B cell (primary cell): ENCODE measurements around the gene RSU1. TPM values are rescaled to one million over a fixed set of nuclear protein-coding genes. Genes with fewer than 3 reads are reported as not detected.

Source experiments
- ATAC-seq: fragments of 200-7000 bp; cut with Tn5 transposase; one replicate; pipeline ENCODE4 v1.10.0; 2021; ENCODE audit warnings: low read depth, mild to moderate bottlenecking, moderate number of reproducible peaks, moderate library complexity
- CTCF ChIA-PET: fragments of 350-600 bp; sonication (Branson Sonifier 250); formaldehyde crosslinking; loops from one replicate; lab custom pipeline; 2021; ENCODE audit warnings: antibody characterized with exemption, inconsistent platforms; lab: Charles Lee
- POLR2A ChIA-PET: fragments of 350-600 bp; sonication (Branson Sonifier 250); formaldehyde crosslinking; loops from one replicate; lab custom pipeline; 2021; ENCODE audit warnings: antibody characterized with exemption; lab: Charles Lee
- DNase-seq: peaks from one replicate; pipeline ENCODE4 v3.0.0; 2013
- H2AFZ ChIP-seq: 2 replicates; pipeline ENCODE4 v1.6.1; 2012; ENCODE audit warnings: mild to moderate bottlenecking, low read depth, low read length; ENCODE audit not compliant: insufficient read depth, poor library complexity, severe bottlenecking
- H3K27ac ChIP-seq, 2 donors: 1 replicate in 1 of 2; 2 replicates in 1 of 2; pipeline ENCODE4 v1.5.1; 2012 to 2013; ENCODE audit warnings: low read length in 2 of 2, mild to moderate bottlenecking in 2 of 2, moderate library complexity in 1 of 2
- H3K27me3 ChIP-seq, 4 experiments: fragments of 200-600 bp in 1 of 4; sonication (generic) in 1 of 4; replicated peaks in 1 of 4; 1 replicate in 2 of 4; 2 replicates in 2 of 4; pipeline versions ENCODE4 v1.6.1 to v1.7.0; 2013 to 2016; ENCODE audit warnings: low read length in 3 of 4, mild to moderate bottlenecking in 2 of 4, mixed read lengths in 1 of 4, moderate library complexity in 1 of 4; ENCODE audit not compliant: insufficient read depth in 4 of 4, control insufficient read depth in 3 of 4; ENCODE audit errors: control extremely low read depth in 1 of 4
- H3K36me3 ChIP-seq, 2 experiments: replicated peaks in 1 of 2; 1 replicate in 1 of 2; 2 replicates in 1 of 2; pipeline versions ENCODE4 v1.6.1 to v1.7.1; 2013; ENCODE audit warnings: low read length in 1 of 2; ENCODE audit not compliant: insufficient read depth in 2 of 2, control insufficient read depth in 1 of 2; ENCODE audit errors: control extremely low read depth in 1 of 2, extremely low read depth in 1 of 2
- H3K4me1 ChIP-seq, 2 donors: fragments of 200-600 bp in 1 of 2; sonication (generic) in 1 of 2; 1 replicate in 1 of 2; 2 replicates in 1 of 2; pipeline versions ENCODE4 v1.5.1 to v1.6.1; 2013 to 2017; ENCODE audit warnings: low read length in 2 of 2; ENCODE audit not compliant: control insufficient read depth in 2 of 2, insufficient read depth in 2 of 2
- H3K4me2 ChIP-seq: replicated peaks from 2 replicates; pipeline ENCODE3; 2012; ENCODE audit warnings: mild to moderate bottlenecking, low read depth, low read length; ENCODE audit not compliant: poor library complexity, severe bottlenecking
- H3K4me3 ChIP-seq, 5 experiments: fragments of 200-600 bp in 1 of 5; sonication (generic) in 1 of 5; 1 replicate in 3 of 5; 2 replicates in 2 of 5; pipeline versions ENCODE4 v1.5.1 to v1.7.0; 2011 to 2016; ENCODE audit warnings: low read length in 4 of 5, mild to moderate bottlenecking in 4 of 5, low read depth in 2 of 5, control low read depth in 1 of 5, moderate library complexity in 1 of 5; ENCODE audit not compliant: insufficient read depth in 1 of 5; ENCODE audit errors: control extremely low read depth in 1 of 5, extremely low read depth in 1 of 5
- H3K79me2 ChIP-seq: fragments of 200-600 bp; sonication (generic); one replicate; pipeline ENCODE4 v1.6.0; 2016; ENCODE audit warnings: low read length; ENCODE audit not compliant: control insufficient read depth, insufficient read depth
- H3K9ac ChIP-seq: fragments of 200-600 bp; sonication (generic); 2 replicates; pipeline ENCODE4 v1.6.1; 2017; ENCODE audit warnings: mild to moderate bottlenecking, low read length, moderate library complexity
- H3K9me3 ChIP-seq, 3 donors: one replicate each; pipeline versions ENCODE4 v1.6.1 to v1.7.1; 2013; ENCODE audit warnings: low read length in 2 of 3; ENCODE audit not compliant: control insufficient read depth in 2 of 3, insufficient read depth in 1 of 3; ENCODE audit errors: control extremely low read depth in 1 of 3
- H4K20me1 ChIP-seq: 2 replicates; pipeline ENCODE4 v1.6.0; 2012; ENCODE audit warnings: mild to moderate bottlenecking, low read length; ENCODE audit not compliant: insufficient read depth, control insufficient read depth, poor library complexity, severe bottlenecking
- H3K27ac Mint-ChIP-seq: one replicate; pipeline ENCODE4 v1.8.0; 2021; ENCODE audit warnings: mixed read lengths
- H3K27me3 Mint-ChIP-seq: one replicate; pipeline ENCODE4 v1.8.0; 2021; ENCODE audit warnings: mixed read lengths
- H3K4me1 Mint-ChIP-seq: one replicate; pipeline ENCODE4 v1.8.0; 2021; ENCODE audit warnings: mixed read lengths
- H3K4me3 Mint-ChIP-seq: one replicate; pipeline ENCODE4 v1.8.0; 2021; ENCODE audit warnings: mixed read lengths
- H3K9me3 Mint-ChIP-seq: one replicate; pipeline ENCODE4 v1.8.0; 2022; ENCODE audit warnings: mixed read lengths; ENCODE audit not compliant: insufficient read depth
- CTCF ChIP-seq: fragments of 200-600 bp; IDR thresholded peaks from one replicate; pipeline ENCODE4 v1.8.0; 2022; ENCODE audit warnings: antibody characterized with exemption, mild to moderate bottlenecking
- EZH2 ChIP-seq: IDR thresholded peaks from 2 replicates; pipeline ENCODE4 v1.6.1; 2012; ENCODE audit warnings: borderline replicate concordance, low read depth, mild to moderate bottlenecking, moderate library complexity, low read length; ENCODE audit not compliant: insufficient read depth, poor library complexity, severe bottlenecking
- WGBS: methylation state at CpG from one replicate; pipeline ENCODE4 v1.1.5; 2013; ENCODE audit warnings: missing lambda C conversion rate; ENCODE audit not compliant: insufficient coverage; 5-methylcytosine and 5-hydroxymethylcytosine counted together
- intact Hi-C: fragments of 100-400 bp; cut with micrococcal nuclease; formaldehyde crosslinking; loops from one replicate; pipeline ENCODE4 v1.10.0; 2022
- polyA plus RNA-seq: library from polyadenylated mRNA; depleted of rRNA; stranded (reverse); fragments of >200 nt; gene quantifications from 2 replicates; pipeline ENCODE4 v1.2.3, GENCODE V29; 2012
- total RNA-seq, 2 donors: library from RNA; stranded (reverse); fragments of 120-200 nt in 1 of 2; gene quantifications; 1 replicate in 1 of 2; 2 replicates in 1 of 2; pipeline versions ENCODE4 v1.2.3 to v1.2.4, GENCODE V29; 2013 to 2022

RSU1 gene
- total and polyA plus RNA-seq, 2 donors (not counting 1 experiment from before 2014, with no cell fraction given): 33.4 to 41.1 TPM

- intact Hi-C loops: no loop called here
- H3K4me1 ChIP-seq: peaks cover 13 to 15% of the 10 kb centered on the region in 2 donors
- Mint-ChIP-seq H3K27me3 (peaks cover 5% of the 10 kb centered on the region), H3K4me3 (no peak overlapping the region), H3K9me3 (peaks cover 8% of the 10 kb centered on the region), H3K27ac (no peak overlapping the region), H3K4me1 (peaks cover 21% of the 10 kb centered on the region)
- ATAC-seq: no peak
- H3K27ac ChIP-seq: no peak overlapping the region
- WGBS: 100% methylated on average over 1 of the region's 5 CpGs
- H3K36me3 ChIP-seq: no peaks in the 10 kb centered on the region
- CTCF ChIA-PET: interaction anchor here (1.0 to 1.6 kb wide), 3 partner anchors 42 to 438 kb away, joined by 3 to 6 read pairs (median 4); no protein-coding TSS in a partner anchor
- H3K27me3 ChIP-seq: peaks cover 0 to 2% (median 0%) of the 10 kb centered on the region in 4 experiments
- POLR2A ChIA-PET: no interaction called here
- DNase-seq: no peak
- H2AFZ ChIP-seq: no peak overlapping the region
- H3K4me3 ChIP-seq: no peak overlapping the region
- H3K4me2 ChIP-seq: no peak overlapping the region
- H3K9ac ChIP-seq: no peak overlapping the region
- TF ChIP-seq EZH2 (no peak), CTCF (no peak)
- H3K79me2 ChIP-seq: peaks cover 18% of the 10 kb centered on the region
- no peaks in the 10 kb centered on the region for H4K20me1 ChIP-seq
- peaks cover 0 to 19% (median 15%) of the 10 kb centered on the region in 3 donors for H3K9me3 ChIP-seq
Measured at GRCh38 chr10:16820421-16820820, 3.2 kb upstream of the RSU1 start.

GRCh38 chr10:16820018-16820417 lies 2.8 kb upstream of the RSU1 start:
- no peak overlapping the region for H3K9ac ChIP-seq
- no peak for DNase-seq
- no peak overlapping the region for H3K27ac ChIP-seq
- ChIA-PET CTCF (interaction anchor here (0.9 to 1.6 kb wide), 4 partner anchors 8 to 438 kb away, joined by 3 to 6 read pairs (median 4); no protein-coding TSS in a partner anchor), POLR2A (no interaction called here)
- H3K4me3 ChIP-seq: no peak overlapping the region
- peaks cover 8% of the 10 kb centered on the region for H3K9me3 Mint-ChIP-seq
- H3K27me3 ChIP-seq: peaks cover 0 to 2% (median 0%) of the 10 kb centered on the region in 4 experiments
- H3K4me1 ChIP-seq: peaks cover 13 to 15% of the 10 kb centered on the region in 2 donors
- TF ChIP-seq CTCF (no peak), EZH2 (no peak)
- H3K27me3 Mint-ChIP-seq: peaks cover 5% of the 10 kb centered on the region
- intact Hi-C loops: no loop called here
- peaks cover 0 to 19% (median 15%) of the 10 kb centered on the region in 3 donors for H3K9me3 ChIP-seq
- no peaks in the 10 kb centered on the region for H3K36me3 ChIP-seq
- H3K79me2 ChIP-seq: peaks cover 22% of the 10 kb centered on the region
- no peak overlapping the region for H3K27ac Mint-ChIP-seq
- H4K20me1 ChIP-seq: no peaks in the 10 kb centered on the region
- no peak overlapping the region for H3K4me2 ChIP-seq
- ATAC-seq: no peak
- no peak overlapping the region for H3K4me3 Mint-ChIP-seq
- WGBS: 83% methylated on average over 1 of the region's 1 CpG
- H3K4me1 Mint-ChIP-seq: peaks cover 24% of the 10 kb centered on the region
- H2AFZ ChIP-seq: no peak overlapping the region
